ENCODE results near the gene LEMD3. TPM values are rescaled to one million over a fixed set of nuclear protein-coding genes. Genes with fewer than 3 reads are reported as not detected.

Gene LEMD3
- total and polyA plus RNA-seq, 2 donors from 2014 or later: 7.5 to 31.8 TPM

DNA sequence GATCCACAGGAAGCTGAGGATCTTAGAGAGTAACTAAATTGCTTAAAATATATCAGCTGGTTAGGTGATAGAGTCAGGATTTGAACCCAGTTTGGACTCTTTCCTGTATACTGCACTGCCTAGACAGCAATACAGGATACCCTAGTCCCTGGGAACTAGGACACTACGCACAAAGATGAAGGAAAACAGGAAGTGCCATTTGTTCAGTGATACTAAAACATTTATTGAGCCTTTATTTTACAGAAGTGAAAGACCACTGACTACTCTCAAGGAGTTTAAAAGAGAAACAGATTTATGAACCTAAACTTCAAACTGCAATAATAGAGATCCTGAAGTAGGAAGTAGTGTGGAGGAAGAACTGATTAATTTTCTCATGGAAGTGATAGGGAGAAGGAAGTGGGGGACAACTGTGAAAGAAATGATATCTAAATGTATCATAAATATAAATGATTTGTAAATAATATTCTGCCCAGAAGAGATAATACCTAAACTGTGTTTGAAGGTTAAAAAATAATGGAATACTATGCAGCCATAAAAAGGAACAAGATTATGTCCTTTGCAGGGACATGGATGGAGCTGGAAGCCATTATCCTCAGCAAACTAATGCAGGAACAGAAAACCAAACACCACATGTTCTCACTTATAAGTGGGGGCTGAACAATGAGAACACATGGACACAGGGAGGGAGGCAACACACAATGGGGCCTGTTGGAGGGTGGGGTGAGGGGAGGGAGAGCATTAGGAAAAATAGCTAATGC lies 127.3 kb downstream of the LEMD3 start:
- FAIRE-seq: no peak
- H3K27ac ChIP-seq (ENCODE audit: low read depth in 2 of 2, low read length in 2 of 2): no peak overlapping the region
- no peaks in the 10 kb centered on the region for H3K36me3 ChIP-seq (ENCODE audit: control insufficient read depth in 2 of 3, insufficient read depth in 3 of 3, low read length in 3 of 3)
- no peak overlapping the region for H3K9ac ChIP-seq (ENCODE audit: low read length in 3 of 3)
- no peaks in the 10 kb centered on the region for H3K27me3 ChIP-seq (ENCODE audit: control insufficient read depth, insufficient read depth, low read length)
- intact Hi-C loops (cut with DNase I): no loop called here
- no peak overlapping the region for H3K4me3 ChIP-seq (ENCODE audit: low read length in 3 of 3)
- TF ChIP-seq, protein P1, sequence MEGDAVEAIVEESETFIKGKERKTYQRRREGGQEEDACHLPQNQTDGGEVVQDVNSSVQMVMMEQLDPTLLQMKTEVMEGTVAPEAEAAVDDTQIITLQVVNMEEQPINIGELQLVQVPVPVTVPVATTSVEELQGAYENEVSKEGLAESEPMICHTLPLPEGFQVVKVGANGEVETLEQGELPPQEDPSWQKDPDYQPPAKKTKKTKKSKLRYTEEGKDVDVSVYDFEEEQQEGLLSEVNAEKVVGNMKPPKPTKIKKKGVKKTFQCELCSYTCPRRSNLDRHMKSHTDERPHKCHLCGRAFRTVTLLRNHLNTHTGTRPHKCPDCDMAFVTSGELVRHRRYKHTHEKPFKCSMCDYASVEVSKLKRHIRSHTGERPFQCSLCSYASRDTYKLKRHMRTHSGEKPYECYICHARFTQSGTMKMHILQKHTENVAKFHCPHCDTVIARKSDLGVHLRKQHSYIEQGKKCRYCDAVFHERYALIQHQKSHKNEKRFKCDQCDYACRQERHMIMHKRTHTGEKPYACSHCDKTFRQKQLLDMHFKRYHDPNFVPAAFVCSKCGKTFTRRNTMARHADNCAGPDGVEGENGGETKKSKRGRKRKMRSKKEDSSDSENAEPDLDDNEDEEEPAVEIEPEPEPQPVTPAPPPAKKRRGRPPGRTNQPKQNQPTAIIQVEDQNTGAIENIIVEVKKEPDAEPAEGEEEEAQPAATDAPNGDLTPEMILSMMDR (IDR thresholded peaks at IDR 0.05; ENCODE audit: borderline replicate concordance, extremely low read depth, insufficient read depth): no peak
- H3K4me1 ChIP-seq (ENCODE audit: control insufficient read depth in 2 of 3, insufficient read depth in 2 of 3, low read depth in 1 of 3, low read length in 3 of 3): no peaks in the 10 kb centered on the region
- DNase-seq: no peak
- no peaks in the 10 kb centered on the region for H3K9me3 ChIP-seq (ENCODE audit: control insufficient read depth in 2 of 3, insufficient read depth in 1 of 3, low read length in 3 of 3)

Other genes with a start within 250 kb of the LEMD3 start
- gene WIF1, start 48.3 kb upstream of the LEMD3 start, total RNA-seq: not detected
- gene WIF1, start 48.3 kb upstream of the LEMD3 start, polyA plus RNA-seq (ENCODE audit: insufficient read depth, low read depth, low replicate concordance): not detected
- 35.9 TPM for gene MSRB3, start 109.1 kb downstream of the LEMD3 start, total RNA-seq
- gene MSRB3, start 109.1 kb downstream of the LEMD3 start, polyA plus RNA-seq (ENCODE audit: insufficient read depth, low read depth, low replicate concordance): 10.3 TPM

All from kidney (tissue), 14 donors.